Fibroblast of gingiva (primary cell): ENCODE data around the gene GABRD.
"Not testable (repeated sequence)": the region's sequence is repeated elsewhere in the genome, so short reads cannot be mapped to it uniquely, and the experiment has no call there.

ENCODE experiments used
- DNase-seq: peaks from one replicate; pipeline ENCODE4 v3.0.0-alpha.2; 2011; ENCODE audit warnings: low read depth

GABRD gene

GRCh38 chr1:2019172-2019543, at the start of gene GABRD:
Gene GABRD (plus strand): TSS chr1:2019345. CDS start chr1:2019424, 79 bp downstream.
- DNase-seq: no peak

GRCh38 chr1:1969505-1969900, 49.6 kb upstream of the GABRD start:
- DNase-seq: no peak

- DNase-seq: no peak
Observed at GRCh38 chr1:1969953-1970716, 49.0 kb upstream of the GABRD start.

- DNase-seq: no peak
Observed at GRCh38 chr1:1971017-1971416, 48.1 kb upstream of the GABRD start.

DNA sequence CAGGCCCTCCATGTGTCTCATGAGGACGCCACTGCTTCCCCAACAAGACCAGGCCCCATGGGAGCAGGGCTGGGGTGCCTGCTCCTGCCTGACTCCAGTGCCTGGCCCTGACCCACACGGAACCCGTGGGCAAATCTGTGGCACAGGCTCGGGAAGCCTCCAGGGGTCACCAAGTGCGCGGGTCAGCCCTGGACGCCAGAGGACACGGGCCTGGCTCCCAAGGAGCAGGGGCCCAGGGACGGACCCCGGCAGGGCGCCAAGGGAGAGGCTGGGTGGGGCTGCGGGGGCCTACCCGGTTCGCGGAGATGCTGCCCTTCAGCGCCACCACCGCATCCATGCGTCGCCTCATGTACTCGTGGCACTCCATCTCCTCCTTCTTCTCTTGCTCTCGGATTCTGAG, 47.5 kb upstream of the GABRD start:
- no peak for DNase-seq

- no peak for DNase-seq
Observed at GRCh38 chr1:1972976-1973715, 46.0 kb upstream of the GABRD start.

GRCh38 chr1:1973716-1974642, 45.2 kb upstream of the GABRD start:
- DNase-seq: no peak

GRCh38 chr1:1974834-1975233, 44.3 kb upstream of the GABRD start:
- no peak for DNase-seq

DNA sequence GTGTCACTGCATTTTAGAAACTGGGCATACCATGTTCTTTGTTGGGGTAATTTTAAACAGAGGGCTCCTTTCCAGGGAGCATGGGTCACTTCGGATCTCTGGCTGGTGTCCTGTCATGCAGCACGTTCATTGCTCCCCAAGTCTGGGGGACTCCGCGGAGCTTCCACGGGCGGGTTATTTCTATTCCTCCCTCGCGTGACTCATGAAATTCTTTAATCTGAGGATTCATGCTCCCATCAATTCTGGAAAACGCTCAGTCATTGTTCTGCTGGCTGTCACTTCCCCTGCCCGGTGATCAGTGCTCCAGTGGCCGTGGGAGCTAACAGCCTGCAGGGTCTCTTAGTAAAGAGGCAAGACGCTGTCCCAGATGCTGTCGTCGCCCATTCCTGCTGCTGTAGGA, 43.6 kb upstream of the GABRD start:
- DNase-seq: no peak

GRCh38 chr1:1976031-1976430, 43.1 kb upstream of the GABRD start:
- no peak for DNase-seq

GRCh38 chr1:1978108-1978507, 41.0 kb upstream of the GABRD start:
- DNase-seq: no peak

DNA sequence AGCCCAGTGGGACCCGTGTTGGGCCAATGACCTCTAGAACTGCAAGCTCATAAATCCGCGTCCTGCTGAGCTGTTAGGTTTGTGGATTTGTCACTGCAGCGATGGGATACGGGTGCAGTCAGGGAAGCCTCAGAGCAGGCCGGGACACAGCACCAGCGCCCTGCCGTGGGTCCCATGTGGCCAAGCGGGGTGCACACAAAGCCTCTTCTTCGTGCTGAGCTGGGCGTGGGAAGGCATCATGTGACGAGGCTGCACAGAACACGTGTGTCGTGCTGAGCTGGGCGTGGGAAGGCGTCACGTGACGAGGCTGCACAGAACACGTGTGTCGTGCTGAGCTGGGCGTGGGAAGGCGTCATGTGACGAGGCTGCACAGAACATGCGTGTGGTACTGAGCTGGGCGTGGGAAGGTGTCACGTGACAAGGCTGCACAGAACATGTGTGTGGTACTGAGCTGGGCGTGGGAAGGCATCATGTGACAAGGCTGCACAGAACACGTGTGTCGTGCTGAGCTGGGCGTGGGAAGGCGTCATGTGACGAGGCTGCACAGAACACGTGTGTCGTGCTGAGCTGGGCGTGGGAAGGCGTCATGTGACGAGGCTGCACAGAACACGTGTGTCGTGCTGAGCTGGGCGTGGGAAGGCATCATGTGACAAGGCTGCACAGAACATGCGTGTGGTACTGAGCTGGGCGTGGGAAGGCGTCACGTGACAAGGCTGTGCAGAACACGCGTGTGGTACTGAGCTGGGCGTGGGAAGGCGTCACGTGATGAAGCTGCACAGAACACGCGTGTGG, 40.3 kb upstream of the GABRD start:
- not testable (repeated sequence) for DNase-seq

- DNase-seq: no peak
Observed at GRCh38 chr1:1979482-1980165, 39.5 kb upstream of the GABRD start.

GRCh38 chr1:1980467-1981141, 38.5 kb upstream of the GABRD start:
- DNase-seq: no peak

- no peak for DNase-seq
Observed at GRCh38 chr1:1981142-1981500, 38.0 kb upstream of the GABRD start.

DNA sequence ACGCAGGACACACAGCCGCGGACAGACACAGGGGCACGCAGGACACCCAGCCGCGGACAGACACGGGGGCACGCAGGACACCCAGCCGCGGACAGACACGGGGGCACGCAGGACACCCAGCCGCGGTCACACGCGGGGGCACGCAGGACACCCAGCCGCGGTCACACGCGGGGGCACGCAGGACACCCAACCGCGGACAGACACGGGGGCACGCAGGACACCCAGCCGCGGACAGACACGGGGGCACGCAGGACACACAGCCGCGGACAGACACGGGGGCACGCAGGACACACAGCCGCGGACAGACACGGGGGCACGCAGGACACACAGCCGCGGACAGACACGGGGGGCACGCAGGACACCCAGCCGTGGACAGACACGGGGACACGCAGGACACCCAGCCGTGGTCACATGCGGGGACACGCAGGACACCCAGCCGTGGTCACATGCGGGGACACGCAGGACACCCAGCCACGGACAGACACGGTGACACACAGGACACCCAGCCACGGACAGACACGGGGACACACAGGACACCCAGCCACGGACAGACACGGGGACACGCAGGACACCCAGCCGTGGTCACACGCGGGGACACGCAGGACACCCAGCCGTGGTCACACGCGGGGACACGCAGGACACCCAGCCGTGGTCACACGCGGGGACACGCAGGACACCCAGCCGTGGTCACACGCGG, 37.4 kb upstream of the GABRD start:
- not testable (repeated sequence) for DNase-seq

DNA sequence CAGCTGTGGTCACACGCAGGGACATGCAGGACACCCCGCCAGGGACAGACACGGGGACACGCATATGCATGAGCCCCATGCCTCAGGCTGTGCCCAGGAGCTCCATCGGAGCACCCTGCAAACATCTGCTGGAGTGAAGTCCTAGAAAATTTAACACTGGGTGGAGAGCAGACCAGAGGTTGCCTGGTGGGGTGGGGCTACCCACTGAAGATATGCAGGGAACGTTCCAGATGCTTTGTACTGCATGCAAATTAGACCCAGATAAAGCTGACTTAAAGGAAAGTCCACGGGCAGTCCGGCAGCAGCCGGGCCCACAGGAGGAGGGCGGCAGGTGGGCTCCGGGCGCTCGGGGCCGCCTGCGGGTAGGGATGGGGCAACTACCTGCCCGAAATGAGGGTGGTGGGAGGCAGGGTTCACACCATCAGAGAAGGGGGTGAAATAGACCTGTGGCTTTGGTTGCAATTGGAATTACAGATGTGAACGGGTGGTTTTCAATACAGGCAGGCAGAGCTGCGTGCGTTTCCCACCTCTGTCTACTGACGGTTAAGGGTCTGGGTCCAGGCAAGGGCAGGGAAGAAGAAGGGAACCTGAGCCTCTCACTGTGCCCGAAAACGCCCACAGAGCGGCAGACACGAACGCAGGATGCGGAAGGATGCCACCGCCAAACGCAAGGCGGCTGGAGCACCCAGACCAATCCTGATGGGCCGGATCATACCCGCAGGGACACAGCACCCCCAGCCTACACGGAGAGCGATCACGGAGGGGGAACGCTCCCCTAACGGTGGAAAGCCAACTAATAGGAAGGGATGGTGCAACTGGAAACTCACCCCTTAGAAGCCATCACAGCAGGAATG, 36.5 kb upstream of the GABRD start:
- DNase-seq: no peak

DNA sequence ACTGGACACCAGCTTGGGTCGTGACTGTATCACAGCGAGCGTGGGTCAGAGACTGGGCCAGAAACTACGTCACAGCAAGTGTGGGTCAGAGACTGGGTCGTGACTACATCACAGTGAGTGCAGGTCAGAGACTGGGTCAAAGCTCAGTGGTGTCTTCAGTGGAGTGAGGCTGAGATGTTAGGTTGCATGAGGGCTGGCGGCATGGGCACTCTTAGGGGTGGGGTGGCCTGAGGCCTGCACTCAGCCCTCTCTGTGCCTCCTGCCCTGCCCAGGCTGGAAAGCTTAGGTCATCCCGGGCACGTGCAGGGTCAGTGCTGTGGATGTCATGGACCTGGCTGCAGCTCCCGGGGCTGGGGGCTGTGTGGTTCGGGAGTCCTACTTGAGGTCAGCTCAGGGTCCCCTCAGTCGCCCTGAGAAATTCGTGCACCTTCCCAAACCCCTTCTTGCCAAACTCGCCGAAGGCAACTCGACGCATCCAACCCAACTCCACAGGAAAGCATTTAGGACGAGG, 34.5 kb upstream of the GABRD start:
- DNase-seq: no peak
